ENCODE results near the gene ULK2. TPM values are rescaled to one million over a fixed set of nuclear protein-coding genes. Genes with fewer than 3 reads are reported as not detected.
"Not testable (repeated sequence)": the region's sequence is repeated elsewhere in the genome, so short reads cannot be mapped to it uniquely, and the experiment has no call there.

Gene ULK2
- polyA plus RNA-seq, 1 donor = 16.9 TPM

DNA sequence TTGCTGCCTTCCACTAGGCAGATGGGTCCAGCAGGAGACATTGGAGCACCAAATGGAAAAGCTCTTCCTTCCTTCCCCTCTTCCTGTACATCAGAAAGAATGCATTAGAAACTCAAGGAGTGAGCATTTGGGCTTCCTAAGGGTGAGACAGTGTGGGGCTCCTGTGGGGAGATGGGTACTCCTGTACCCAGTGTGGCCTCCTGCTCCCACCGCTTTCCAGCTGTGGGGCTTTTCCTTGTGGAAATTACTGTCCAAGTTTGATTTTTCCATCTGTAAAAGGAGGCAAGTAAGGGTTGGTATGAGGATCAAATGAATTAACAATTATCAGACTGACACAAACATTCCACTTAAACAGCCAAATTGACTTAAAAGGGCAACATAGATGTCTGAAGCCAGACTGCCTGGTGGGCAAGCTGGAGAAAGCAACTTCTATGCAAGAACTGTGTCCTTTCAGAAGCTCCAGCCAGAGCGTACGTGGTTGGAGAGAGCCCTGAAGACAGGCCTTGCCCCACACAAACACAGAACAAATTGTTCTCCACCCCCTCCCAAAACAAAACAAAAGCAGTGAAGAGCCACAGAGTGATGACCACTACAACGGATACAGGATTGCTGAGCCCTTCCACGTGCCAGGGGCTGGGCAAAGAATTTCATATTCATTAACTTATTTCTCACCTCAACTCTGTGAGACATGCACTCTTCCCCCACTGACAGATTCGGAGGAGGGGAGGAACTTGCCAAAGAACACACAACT lies 96.6 kb downstream of the ULK2 start:
- Histone ChIP-seq H3K27me3 (ENCODE audit: control insufficient read depth, insufficient read depth, low read length) (no peaks in the 10 kb centered on the region), H3K9me3 (ENCODE audit: control insufficient read depth, low read depth, low read length) (no peaks in the 10 kb centered on the region), H3K4me1 (ENCODE audit: control insufficient read depth, insufficient read depth, low read length) (no peaks in the 10 kb centered on the region), H3K4me3 (ENCODE audit: low read length) (no peak overlapping the region), H3K36me3 (ENCODE audit: control insufficient read depth, insufficient read depth, low read length) (peaks cover 16% of the 10 kb centered on the region), H3K27ac (ENCODE audit: low read length) (no peak overlapping the region)
- WGBS (ENCODE audit: insufficient coverage, low lambda C conversion rate) = 80% methylated on average over 1 of the region's 6 CpGs
- no peak for DNase-seq

DNA sequence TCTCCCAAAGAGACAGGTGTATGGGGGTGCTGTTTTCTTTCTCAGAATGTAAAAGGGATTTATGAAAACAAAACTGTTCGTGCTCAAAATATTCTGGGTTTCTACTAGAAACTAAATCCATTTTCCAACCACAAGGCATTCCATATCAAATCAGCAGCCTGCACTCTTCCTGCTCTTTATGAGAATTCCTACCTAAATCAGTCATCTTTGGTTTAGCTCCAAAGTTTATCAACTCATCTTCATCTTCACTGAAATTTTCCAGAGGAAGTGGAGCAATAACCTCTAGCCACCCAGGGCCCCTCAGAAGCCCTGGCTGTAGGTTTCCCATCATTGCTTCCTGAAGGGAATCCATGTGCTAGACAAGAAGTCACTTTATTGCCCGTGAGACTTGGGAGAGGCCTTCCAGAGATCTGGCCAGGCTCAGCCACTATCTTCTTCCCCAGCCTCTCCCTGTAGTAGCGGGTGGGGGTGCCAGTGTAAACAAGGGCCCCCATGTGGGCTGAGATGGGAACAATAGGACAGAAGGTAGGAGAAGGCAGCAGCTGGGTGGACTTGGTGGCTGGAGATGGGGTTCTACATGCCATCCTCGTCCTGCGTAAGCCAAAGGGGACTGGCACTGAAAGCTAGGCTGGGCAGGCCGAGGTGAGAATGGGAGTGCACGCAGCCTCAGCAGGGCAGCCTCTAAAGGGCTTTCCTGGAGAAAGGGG lies 97.6 kb downstream of the ULK2 start:
- Histone ChIP-seq H3K4me1 (ENCODE audit: control insufficient read depth, insufficient read depth, low read length) (no peaks in the 10 kb centered on the region), H3K27me3 (ENCODE audit: control insufficient read depth, insufficient read depth, low read length) (no peaks in the 10 kb centered on the region), H3K4me3 (ENCODE audit: low read length) (no peak overlapping the region), H3K9me3 (ENCODE audit: control insufficient read depth, low read depth, low read length) (no peaks in the 10 kb centered on the region), H3K27ac (ENCODE audit: low read length) (no peak overlapping the region), H3K36me3 (ENCODE audit: control insufficient read depth, insufficient read depth, low read length) (peaks cover 9% of the 10 kb centered on the region)
- no CpG with 5 or more reads among the region's 7 CpGs for WGBS (ENCODE audit: insufficient coverage, low lambda C conversion rate)
- DNase-seq = no peak

DNA sequence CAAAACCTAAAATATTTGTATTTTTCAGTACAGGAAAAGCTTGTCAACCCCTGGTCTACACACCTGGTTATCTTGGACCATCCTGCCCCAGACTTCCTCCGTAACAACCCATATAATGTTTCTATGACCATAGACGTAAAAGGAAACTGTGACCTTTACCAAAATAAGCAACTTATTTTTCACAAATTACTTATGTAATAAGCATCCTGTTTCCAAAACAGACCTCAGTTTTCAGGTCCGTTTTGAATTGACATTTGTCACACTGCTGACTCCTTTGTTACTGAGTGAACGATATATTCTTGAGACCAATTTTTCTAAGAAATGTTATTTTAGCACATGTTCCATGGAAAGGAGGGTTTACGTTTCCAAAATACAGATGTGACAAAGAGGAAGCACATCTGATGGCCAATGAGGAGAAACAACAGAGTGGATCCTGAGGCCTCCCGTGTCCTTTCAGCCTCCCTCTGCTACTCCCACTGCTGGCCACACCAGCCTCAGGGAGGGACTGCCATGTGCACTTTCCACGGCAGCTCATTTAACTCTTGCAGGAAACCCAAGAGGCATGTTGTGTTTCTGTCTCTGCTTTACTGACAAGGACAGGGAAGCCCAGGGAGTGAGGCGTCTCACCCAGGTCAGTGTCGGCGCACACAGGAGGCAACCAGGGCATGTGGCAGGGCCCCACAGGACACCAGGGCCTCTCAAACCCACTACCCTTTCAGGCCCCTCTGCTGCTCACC lies 99.5 kb downstream of the ULK2 start:
- Histone ChIP-seq H3K27me3 (ENCODE audit: control insufficient read depth, insufficient read depth, low read length) (no peaks in the 10 kb centered on the region), H3K4me3 (ENCODE audit: low read length) (no peak overlapping the region), H3K9me3 (ENCODE audit: control insufficient read depth, low read depth, low read length) (no peaks in the 10 kb centered on the region), H3K4me1 (ENCODE audit: control insufficient read depth, insufficient read depth, low read length) (no peaks in the 10 kb centered on the region), H3K27ac (ENCODE audit: low read length) (no peak overlapping the region), H3K36me3 (ENCODE audit: control insufficient read depth, insufficient read depth, low read length) (peaks cover 5% of the 10 kb centered on the region)
- WGBS (ENCODE audit: insufficient coverage, low lambda C conversion rate) = 58% methylated on average over 3 of the region's 10 CpGs
- no peak for DNase-seq

DNA sequence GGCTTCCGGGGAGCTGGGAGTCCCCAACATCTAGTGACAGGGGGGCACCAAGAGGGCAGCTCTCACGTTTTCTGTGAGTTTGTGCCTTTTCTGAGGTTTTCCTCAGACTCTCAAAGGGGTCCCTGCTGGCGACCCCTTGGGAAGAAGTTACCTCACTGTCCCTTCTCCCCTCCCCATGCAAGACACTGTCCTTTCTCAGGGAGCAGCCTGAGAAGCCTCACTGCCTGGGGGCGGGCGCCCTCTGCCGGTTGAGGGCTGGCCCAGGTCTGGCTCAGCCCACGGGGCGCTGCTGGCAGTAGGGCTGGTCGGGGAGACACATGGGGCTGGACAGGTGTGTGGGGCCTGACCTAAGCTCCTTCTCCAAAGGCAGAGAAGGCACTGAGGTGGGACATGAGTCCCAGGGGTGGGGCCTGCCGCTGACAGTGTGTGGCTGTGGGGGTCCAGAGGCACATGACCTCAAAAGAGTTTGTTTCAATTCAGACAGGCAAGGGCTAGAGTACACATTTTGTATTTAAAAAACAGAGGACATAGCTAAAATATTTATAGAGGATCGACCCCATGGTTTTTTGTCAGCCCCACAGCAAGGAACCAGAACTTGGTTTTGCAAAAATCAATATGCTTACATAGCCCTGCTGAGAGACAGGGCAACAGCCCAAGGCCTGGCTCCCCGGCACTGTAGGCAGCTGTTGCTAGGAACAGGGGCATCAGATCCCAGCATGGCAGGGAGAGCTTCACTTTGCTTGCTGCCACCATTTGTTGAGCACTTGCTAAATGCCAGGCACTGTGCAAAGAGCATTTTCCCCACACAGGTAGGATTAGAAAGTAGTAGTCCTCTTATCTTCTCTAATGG lies 101.1 kb downstream of the ULK2 start:
- no peak overlapping the region for H3K4me3 ChIP-seq (ENCODE audit: low read length)
- H3K36me3 ChIP-seq (ENCODE audit: control insufficient read depth, insufficient read depth, low read length) = peaks cover 2% of the 10 kb centered on the region
- H3K9me3 ChIP-seq (ENCODE audit: control insufficient read depth, low read depth, low read length) = no peaks in the 10 kb centered on the region
- no peaks in the 10 kb centered on the region for H3K27me3 ChIP-seq (ENCODE audit: control insufficient read depth, insufficient read depth, low read length)
- H3K27ac ChIP-seq (ENCODE audit: low read length) = no peak overlapping the region
- 29% methylated on average over 1 of the region's 12 CpGs for WGBS (ENCODE audit: insufficient coverage, low lambda C conversion rate)
- H3K4me1 ChIP-seq (ENCODE audit: control insufficient read depth, insufficient read depth, low read length) = no peaks in the 10 kb centered on the region
- peak; percentile 58 to 60 for DNase-seq

DNA sequence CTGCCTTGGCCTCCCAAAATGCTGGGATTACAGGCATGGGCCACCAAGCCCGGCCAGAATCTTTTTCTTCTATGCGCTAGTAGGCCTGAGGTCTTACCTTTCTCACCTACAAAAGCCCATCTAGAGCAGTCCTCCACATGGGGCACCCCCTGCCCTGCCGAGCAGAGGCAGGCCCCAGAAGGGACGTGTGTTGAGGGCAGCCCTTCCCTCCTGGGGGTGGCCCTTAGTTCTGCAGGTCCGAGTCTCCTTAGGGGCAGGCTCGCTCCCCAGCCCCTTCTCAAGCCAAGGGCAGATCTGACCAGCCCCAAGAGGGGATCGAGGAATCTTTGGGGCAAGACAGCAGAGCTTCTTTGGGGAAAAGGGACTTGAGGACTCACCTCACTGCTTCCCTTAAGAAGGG lies 101.7 kb downstream of the ULK2 start:
- no peaks in the 10 kb centered on the region for H3K4me1 ChIP-seq (ENCODE audit: control insufficient read depth, insufficient read depth, low read length)
- H3K27ac ChIP-seq (ENCODE audit: low read length) = no peak overlapping the region
- H3K9me3 ChIP-seq (ENCODE audit: control insufficient read depth, low read depth, low read length) = no peaks in the 10 kb centered on the region
- WGBS (ENCODE audit: insufficient coverage, low lambda C conversion rate) = no CpG with 5 or more reads among the region's 7 CpGs
- no peak overlapping the region for H3K4me3 ChIP-seq (ENCODE audit: low read length)
- H3K27me3 ChIP-seq (ENCODE audit: control insufficient read depth, insufficient read depth, low read length) = no peaks in the 10 kb centered on the region
- no peak for DNase-seq
- peaks cover 2% of the 10 kb centered on the region for H3K36me3 ChIP-seq (ENCODE audit: control insufficient read depth, insufficient read depth, low read length)

DNA sequence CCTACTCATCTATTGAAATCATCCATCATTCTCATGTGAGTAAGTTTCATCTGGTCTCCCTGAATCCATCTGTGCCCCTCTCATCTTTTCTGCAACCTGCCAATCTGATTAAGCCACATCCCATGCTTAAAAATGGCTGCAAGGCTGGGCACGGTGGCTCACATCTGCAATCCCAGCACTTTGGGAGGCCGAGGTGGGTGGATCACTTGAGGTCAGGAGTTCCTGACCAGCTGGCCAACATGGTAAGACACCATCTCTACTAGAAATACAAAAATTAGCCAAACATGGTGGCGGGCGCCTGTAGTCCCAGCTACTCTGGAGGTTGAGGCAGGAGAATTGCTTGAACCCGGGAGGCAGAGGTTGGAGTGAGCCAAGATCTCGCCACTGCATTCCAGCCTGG lies 103.7 kb downstream of the ULK2 start:
- H3K4me3 ChIP-seq (ENCODE audit: low read length); H3K36me3 ChIP-seq (ENCODE audit: control insufficient read depth, insufficient read depth, low read length); H3K27me3 ChIP-seq (ENCODE audit: control insufficient read depth, insufficient read depth, low read length); H3K9me3 ChIP-seq (ENCODE audit: control insufficient read depth, low read depth, low read length); H3K27ac ChIP-seq (ENCODE audit: low read length); DNase-seq; H3K4me1 ChIP-seq (ENCODE audit: control insufficient read depth, insufficient read depth, low read length): not testable (repeated sequence)
- no CpG with 5 or more reads among the region's 6 CpGs for WGBS (ENCODE audit: insufficient coverage, low lambda C conversion rate)

DNA sequence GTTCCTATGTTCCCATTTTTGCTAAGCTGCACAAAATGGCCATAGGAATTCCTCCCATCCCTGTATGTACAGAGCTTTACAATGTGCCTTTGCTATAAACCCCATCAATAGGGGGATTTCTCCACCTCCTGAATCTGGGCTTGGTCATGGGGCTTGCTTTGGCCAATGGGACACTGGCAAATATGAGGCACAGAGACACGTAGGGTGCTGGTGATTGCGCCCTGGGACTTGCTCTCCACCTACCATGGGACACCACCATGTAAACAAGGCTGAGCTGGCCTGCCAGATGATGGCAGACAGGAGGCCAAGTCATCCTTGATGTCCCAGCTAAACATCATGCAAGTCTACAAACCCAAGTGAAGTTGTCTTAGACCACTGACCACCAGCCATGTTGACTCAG lies 104.3 kb downstream of the ULK2 start:
- no peak for DNase-seq
- Histone ChIP-seq H3K4me3 (ENCODE audit: low read length) (no peak overlapping the region), H3K4me1 (ENCODE audit: control insufficient read depth, insufficient read depth, low read length) (no peaks in the 10 kb centered on the region), H3K36me3 (ENCODE audit: control insufficient read depth, insufficient read depth, low read length) (no peaks in the 10 kb centered on the region), H3K9me3 (ENCODE audit: control insufficient read depth, low read depth, low read length) (no peaks in the 10 kb centered on the region), H3K27ac (ENCODE audit: low read length) (no peak overlapping the region), H3K27me3 (ENCODE audit: control insufficient read depth, insufficient read depth, low read length) (no peaks in the 10 kb centered on the region)
- WGBS (ENCODE audit: insufficient coverage, low lambda C conversion rate) = no CpG with 5 or more reads among the region's 2 CpGs

DNA sequence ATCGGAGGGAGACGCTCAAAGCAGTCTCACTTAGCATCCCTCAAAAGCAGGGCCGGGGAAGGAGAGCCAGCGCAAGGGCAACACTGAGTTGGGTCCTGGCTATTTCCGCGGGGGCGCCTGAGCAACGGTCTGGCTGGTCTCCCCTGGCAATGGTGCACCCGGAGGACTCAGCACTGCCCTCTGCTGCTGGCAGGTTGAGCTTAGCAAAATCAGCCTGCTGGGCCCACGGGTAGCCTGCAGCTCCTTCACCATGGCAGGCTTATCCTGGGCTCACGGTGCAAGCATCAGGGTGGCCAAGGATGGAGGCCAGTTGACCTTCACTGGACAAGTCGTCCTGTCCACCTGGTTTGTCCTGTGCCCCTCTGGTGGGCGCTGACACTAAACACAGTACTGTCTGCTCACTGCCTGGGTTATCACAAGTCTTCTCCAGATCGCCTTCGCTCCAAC lies 105.2 kb downstream of the ULK2 start:
- Histone ChIP-seq H3K4me1 (ENCODE audit: control insufficient read depth, insufficient read depth, low read length) (no peaks in the 10 kb centered on the region), H3K9me3 (ENCODE audit: control insufficient read depth, low read depth, low read length) (no peaks in the 10 kb centered on the region), H3K27me3 (ENCODE audit: control insufficient read depth, insufficient read depth, low read length) (no peaks in the 10 kb centered on the region), H3K36me3 (ENCODE audit: control insufficient read depth, insufficient read depth, low read length) (no peaks in the 10 kb centered on the region), H3K4me3 (ENCODE audit: low read length) (no peak overlapping the region), H3K27ac (ENCODE audit: low read length) (no peak overlapping the region)
- WGBS (ENCODE audit: insufficient coverage, low lambda C conversion rate) = no CpG with 5 or more reads among the region's 15 CpGs
- peak; percentile 46 to 58 for DNase-seq

DNA sequence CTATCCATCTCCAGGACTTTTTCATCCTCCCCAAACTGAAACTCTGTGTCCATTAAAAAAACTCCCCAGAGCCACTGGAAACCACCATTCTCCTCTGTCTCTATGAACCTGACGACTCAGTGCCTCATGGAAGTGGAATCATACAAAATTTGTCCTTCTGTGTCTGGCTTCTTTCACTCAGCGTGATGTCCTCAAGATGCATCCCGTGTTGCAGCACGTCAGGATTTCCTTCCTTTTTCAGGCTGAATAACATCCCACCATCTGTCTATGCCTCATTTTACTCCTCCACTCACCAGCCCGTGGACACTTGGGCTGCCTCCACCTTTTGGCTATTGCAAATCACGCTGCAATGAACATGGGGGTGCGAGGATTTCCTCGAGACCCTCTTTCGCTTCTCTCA lies 107.0 kb downstream of the ULK2 start:
- DNase-seq = no peak
- Histone ChIP-seq H3K36me3 (ENCODE audit: control insufficient read depth, insufficient read depth, low read length) (no peaks in the 10 kb centered on the region), H3K27me3 (ENCODE audit: control insufficient read depth, insufficient read depth, low read length) (no peaks in the 10 kb centered on the region), H3K27ac (ENCODE audit: low read length) (no peak overlapping the region), H3K9me3 (ENCODE audit: control insufficient read depth, low read depth, low read length) (no peaks in the 10 kb centered on the region), H3K4me1 (ENCODE audit: control insufficient read depth, insufficient read depth, low read length) (peaks cover 7% of the 10 kb centered on the region), H3K4me3 (ENCODE audit: low read length) (no peak overlapping the region)
- WGBS (ENCODE audit: insufficient coverage, low lambda C conversion rate) = 60% methylated on average over 1 of the region's 9 CpGs

Measured in large intestine (tissue), 3 donors.